Heart right ventricle (tissue), 16 donors: ENCODE data around the gene MOGAT3. TPM values are rescaled to one million over a fixed set of nuclear protein-coding genes. Genes with fewer than 3 reads are reported as not detected.

Source experiments
- ATAC-seq, 8 donors: fragments of 200-7000 bp; cut with Tn5 transposase; one replicate each; pipeline ENCODE4 v1.9.1; 2020; ENCODE audit warnings: mild to moderate bottlenecking in 8 of 8, moderate library complexity in 8 of 8, moderate number of reproducible peaks in 1 of 8
- DNase-seq, 2 donors: peaks; one replicate each; pipeline ENCODE4 v3.0.0-alpha.2; 2020
- H3K27ac ChIP-seq, 10 donors: fragments of 200-600 bp; sonication (generic) in 2 of 10; one replicate each; pipeline versions ENCODE4 v1.5.0 to v1.8.0; 2020 to 2022; ENCODE audit warnings: mild to moderate bottlenecking in 3 of 10
- H3K27me3 ChIP-seq, 7 donors: fragments of 200-600 bp; one replicate each; pipeline ENCODE4 v1.8.0; 2021 to 2022; ENCODE audit warnings: mild to moderate bottlenecking in 2 of 7
- H3K36me3 ChIP-seq, 9 donors: fragments of 200-600 bp; sonication (generic) in 1 of 9; one replicate each; pipeline versions ENCODE4 v1.5.0 to v1.8.0; 2020 to 2022; ENCODE audit warnings: mild to moderate bottlenecking in 2 of 9
- H3K4me1 ChIP-seq, 9 donors: fragments of 200-600 bp; sonication (generic) in 1 of 9; one replicate each; pipeline versions ENCODE4 v1.5.0 to v1.8.0; 2020 to 2022; ENCODE audit warnings: mild to moderate bottlenecking in 4 of 9
- H3K4me3 ChIP-seq, 10 donors: fragments of 200-600 bp; sonication (generic) in 2 of 10; one replicate each; pipeline versions ENCODE4 v1.5.0 to v1.8.0; 2020 to 2022; ENCODE audit warnings: mild to moderate bottlenecking in 7 of 10, moderate library complexity in 2 of 10
- H3K9me3 ChIP-seq, 11 donors: fragments of 200-600 bp in 10 of 11; sonication (generic) in 2 of 11; one replicate each; pipeline versions ENCODE4 v1.5.0 to v1.8.0; 2013 to 2022; ENCODE audit warnings: mild to moderate bottlenecking in 2 of 11, control low read depth in 1 of 11, moderate library complexity in 1 of 11
- CTCF ChIP-seq, 9 donors: fragments of 200-600 bp; sonication (generic) in 2 of 9; IDR thresholded peaks; one replicate each; pipeline versions ENCODE4 v1.5.0 to v1.8.0; 2021 to 2022; ENCODE audit warnings: antibody characterized with exemption in 9 of 9, mild to moderate bottlenecking in 5 of 9, moderate library complexity in 1 of 9
- WGBS, 2 donors: extraction: QIAGEN DNeasy Blood & Tissue Kit; methylation state at CpG; one replicate each; pipeline ENCODE4 v1.1.7; 2013; ENCODE audit warnings: inconsistent platforms in 1 of 2; 5-methylcytosine and 5-hydroxymethylcytosine counted together
- intact Hi-C, 10 donors: fragments of 100-400 bp; cut with DNase I; formaldehyde crosslinking; loops; one replicate each; pipeline versions ENCODE4 v1.11.1 to v1.14.2; 2022
- polyA plus RNA-seq, 2 donors: library from polyadenylated mRNA; stranded (reverse); fragments of 200-250 nt; gene quantifications; one replicate each; pipeline ENCODE4 v1.2.3, GENCODE V29; 2013
- total RNA-seq, 10 donors: library from RNA; stranded (reverse); fragmentation: NEBNext Ultra II Directional in 3 of 10; extraction: Animal tissue kit (Norgen Biotek cat#: 25700) in 3 of 10; gene quantifications; one replicate each; pipeline versions ENCODE4 v1.2.1 to v1.2.4, GENCODE V29; 2021 to 2023
- donor health status: Arrhythmogenic right ventricular cardiomyopathy.
- donor health status: ischemic (EF 13 %, LVEDD 7.1; RV severe dilation, severe dysfunction).
- donor health status: healthy with polysubstance abuse.
- donor health status: DM: no; HTN: yes; CAD: no.
- donor health status: DM: no; HTN: no; CAD: no.
- donor health status: ischemic (EF 25% LVEDD 6.9; RV normal size, moderate dysfunction).
- donor health status: ischemic (EF 25% LVEDD 5.7; RV mildly dilated, moderate dysfunction).
- donor health status: healthy.
- donor health status: DM: yes; HTN: yes; CAD: no.
- donor health status: Ischemic cardiomyopathy.
- donor health status: ischemic (EF 35%, LVEDD 5.7; RV mildly dilated, moderate dysfunction).
- donor health status: nonischemic (EF 11% LVEDD 7.7; RV severe dilation, severe dysfunction).
- donor health status: DM: yes; HTN: yes; CAD: no.
- donor health status: PGD.
- donor health status: ischemic (EF 29% LVEDD 5.4; RV normal size, mild dysfunction).
- donor health status: nonischemic (EF 23%, LVEDD 6.1; RV moderate dilation, normal function).

The MOGAT3 gene
- total and polyA plus RNA-seq, 12 donors, result not detected

- H3K9me3 ChIP-seq, result no peaks in the 10 kb centered on the region
- peak within 1 kb of the TSS; percentile 73 to 89 (median 82) for H3K4me3 ChIP-seq
- H3K4me1 ChIP-seq, result peaks cover 11 to 64% (median 49%) of the 10 kb centered on the region in 9 donors
- H3K27me3 ChIP-seq, result no peaks in the 10 kb centered on the region
- TF ChIP-seq CTCF (IDR thresholded peaks at IDR 0.05), result peak; percentile 89 to 99 (median 95)
- intact Hi-C loops, result loop anchor here in 7 of 10 donors (1.0 to 2.0 kb wide), 3 partner anchors 26 to 28 kb away; partner anchors contain the start of genes PLOD3 (in 6 of the 7) and ZNHIT1 (in 1 of the 7)
- peak; percentile 97 to 99 (median 99) for ATAC-seq
- peak within 1 kb of the TSS; percentile 91 to 98 (median 95) for H3K27ac ChIP-seq
- peak; percentile 92 to 95 for DNase-seq
- WGBS, 2 donors, result 0% methylated on average over 45 of the region's 45 CpGs
- H3K36me3 ChIP-seq, result peaks cover 0 to 63% (median 13%) of the 10 kb centered on the region in 9 donors
These were observed 43.7 kb upstream of the MOGAT3 start, which contains the start of gene FIS1 for GRCh38 chr7:101244375-101245146. Gene FIS1, minus strand, starts transcription at chr7:101245081. Its CDS starts 77 bp downstream, at chr7:101245004.

GRCh38 chr7:101243646-101244374 lies 43.0 kb upstream of the MOGAT3 start:
- H3K4me3 ChIP-seq, result peak overlapping the region; percentile 73 to 89 (median 82)
- peaks cover 0 to 63% (median 17%) of the 10 kb centered on the region in 9 donors for H3K36me3 ChIP-seq
- DNase-seq (peak in 1 of 2 donors; percentile 43), ATAC-seq (peak in 3 of 8 donors; percentile 0 to 1 (median 1))
- intact Hi-C loops, result loop anchor here in 7 of 10 donors (1.0 to 2.0 kb wide), 3 partner anchors 25 to 27 kb away; partner anchors contain the start of genes PLOD3 (in 6 of the 7) and ZNHIT1 (in 1 of the 7)
- 13 to 21% methylated on average over 28 of the region's 28 CpGs for WGBS, 2 donors
- no peaks in the 10 kb centered on the region for H3K27me3 ChIP-seq
- peaks cover 14 to 71% (median 56%) of the 10 kb centered on the region in 9 donors for H3K4me1 ChIP-seq
- no peak for TF ChIP-seq CTCF (IDR thresholded peaks at IDR 0.05)
- H3K27ac ChIP-seq, result peak overlapping the region; percentile 91 to 98 (median 95)
- H3K9me3 ChIP-seq, result no peaks in the 10 kb centered on the region

GRCh38 chr7:101241443-101242349 lies 40.9 kb upstream of the MOGAT3 start:
- H3K36me3 ChIP-seq, result peaks cover 0 to 63% (median 17%) of the 10 kb centered on the region in 9 donors
- no peaks in the 10 kb centered on the region for H3K27me3 ChIP-seq
- H3K9me3 ChIP-seq, result no peaks in the 10 kb centered on the region
- peak overlapping the region in 2 of 10 donors; percentile 44 to 96 for H3K27ac ChIP-seq
- intact Hi-C loops, result no loop called here
- TF ChIP-seq CTCF (IDR thresholded peaks at IDR 0.05), result no peak
- DNase-seq, result no peak
- H3K4me3 ChIP-seq, result no peak overlapping the region
- WGBS, 2 donors, result 85 to 88% methylated on average over 16 of the region's 16 CpGs
- ATAC-seq, result no peak
- H3K4me1 ChIP-seq, result peaks cover 26 to 91% (median 76%) of the 10 kb centered on the region in 9 donors
